Colonic mucosa (tissue), 4 donors: Measurements from ENCODE around the gene RASGEF1C. TPM values are rescaled to one million over a fixed set of nuclear protein-coding genes. Genes with fewer than 3 reads are reported as not detected.

Experiments used
- DNase-seq: peaks from one replicate; pipeline ENCODE4 v3.0.0-alpha.2; 2020
- H3K27ac ChIP-seq: fragments of 200-600 bp; one replicate; pipeline ENCODE4 v1.8.0; 2021
- H3K27me3 ChIP-seq: fragments of 200-600 bp; one replicate; pipeline ENCODE4 v1.8.0; 2021
- H3K36me3 ChIP-seq: fragments of 200-600 bp; one replicate; pipeline ENCODE4 v1.8.0; 2021
- H3K4me1 ChIP-seq: fragments of 200-600 bp; one replicate; pipeline ENCODE4 v1.8.0; 2021; ENCODE audit warnings: mild to moderate bottlenecking
- H3K4me3 ChIP-seq: fragments of 200-600 bp; one replicate; pipeline ENCODE4 v1.8.0; 2021
- H3K9ac ChIP-seq, 2 donors: one replicate each; pipeline ENCODE4 v1.7.0; 2013; ENCODE audit warnings: control low read depth in 2 of 2, low read depth in 2 of 2, low read length in 2 of 2
- H3K9me3 ChIP-seq: fragments of 200-600 bp; one replicate; pipeline ENCODE4 v1.8.0; 2021
- intact Hi-C: fragments of 100-400 bp; cut with DNase I; formaldehyde crosslinking; loops from one replicate; pipeline ENCODE4 v1.14.1; 2022
- total RNA-seq, 2 donors: library from RNA; stranded (reverse); fragmentation: NEBNext Ultra II Directional in 1 of 2; extraction: Animal tissue kit (Norgen Biotek cat#: 25700) in 1 of 2; gene quantifications; one replicate each; pipeline ENCODE4 v1.2.1, GENCODE V29; 2021
- TF ChIP-seq, protein P1 (sequence below): fragments of 200-600 bp; IDR thresholded peaks from one replicate; pipeline ENCODE4 v1.8.0; 2022; ENCODE audit warnings: antibody characterized with exemption, mild to moderate bottlenecking
- donor health status: healthy.
- donor health status: DM: no; HTN: no; CAD: no.
- donor health status: DM: no; HTN: no; CAD: no.

The RASGEF1C gene
- total RNA-seq, 2 donors from 2014 or later: 0.85 TPM; not detected in 1

DNA sequence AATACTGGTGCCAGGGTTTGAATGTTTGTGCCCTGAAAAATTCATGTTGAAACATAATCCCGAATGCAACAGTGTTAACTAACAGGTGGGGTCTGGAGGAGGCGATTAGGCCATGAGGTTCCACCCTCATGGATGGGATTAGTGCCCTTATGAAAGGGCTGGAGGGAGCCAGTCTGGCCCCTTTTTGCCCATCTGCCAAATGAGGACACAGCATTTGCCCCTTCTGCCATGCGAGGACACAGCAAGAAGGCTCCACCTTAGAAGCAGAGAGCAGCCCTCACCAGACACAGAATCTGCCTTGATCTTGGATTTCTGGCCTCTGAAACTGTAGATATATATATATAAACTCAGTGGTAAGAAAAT is 104.9 kb downstream of the RASGEF1C start:
- Histone ChIP-seq H3K27me3 (no peaks in the 10 kb centered on the region), H3K4me3 (no peak overlapping the region), H3K27ac (no peak overlapping the region), H3K4me1 (no peaks in the 10 kb centered on the region), H3K9me3 (no peaks in the 10 kb centered on the region), H3K9ac (no peak overlapping the region), H3K36me3 (no peaks in the 10 kb centered on the region)
- DNase-seq: no peak
- TF ChIP-seq, protein P1, sequence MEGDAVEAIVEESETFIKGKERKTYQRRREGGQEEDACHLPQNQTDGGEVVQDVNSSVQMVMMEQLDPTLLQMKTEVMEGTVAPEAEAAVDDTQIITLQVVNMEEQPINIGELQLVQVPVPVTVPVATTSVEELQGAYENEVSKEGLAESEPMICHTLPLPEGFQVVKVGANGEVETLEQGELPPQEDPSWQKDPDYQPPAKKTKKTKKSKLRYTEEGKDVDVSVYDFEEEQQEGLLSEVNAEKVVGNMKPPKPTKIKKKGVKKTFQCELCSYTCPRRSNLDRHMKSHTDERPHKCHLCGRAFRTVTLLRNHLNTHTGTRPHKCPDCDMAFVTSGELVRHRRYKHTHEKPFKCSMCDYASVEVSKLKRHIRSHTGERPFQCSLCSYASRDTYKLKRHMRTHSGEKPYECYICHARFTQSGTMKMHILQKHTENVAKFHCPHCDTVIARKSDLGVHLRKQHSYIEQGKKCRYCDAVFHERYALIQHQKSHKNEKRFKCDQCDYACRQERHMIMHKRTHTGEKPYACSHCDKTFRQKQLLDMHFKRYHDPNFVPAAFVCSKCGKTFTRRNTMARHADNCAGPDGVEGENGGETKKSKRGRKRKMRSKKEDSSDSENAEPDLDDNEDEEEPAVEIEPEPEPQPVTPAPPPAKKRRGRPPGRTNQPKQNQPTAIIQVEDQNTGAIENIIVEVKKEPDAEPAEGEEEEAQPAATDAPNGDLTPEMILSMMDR: no peak
- intact Hi-C loops: no loop called here

DNA sequence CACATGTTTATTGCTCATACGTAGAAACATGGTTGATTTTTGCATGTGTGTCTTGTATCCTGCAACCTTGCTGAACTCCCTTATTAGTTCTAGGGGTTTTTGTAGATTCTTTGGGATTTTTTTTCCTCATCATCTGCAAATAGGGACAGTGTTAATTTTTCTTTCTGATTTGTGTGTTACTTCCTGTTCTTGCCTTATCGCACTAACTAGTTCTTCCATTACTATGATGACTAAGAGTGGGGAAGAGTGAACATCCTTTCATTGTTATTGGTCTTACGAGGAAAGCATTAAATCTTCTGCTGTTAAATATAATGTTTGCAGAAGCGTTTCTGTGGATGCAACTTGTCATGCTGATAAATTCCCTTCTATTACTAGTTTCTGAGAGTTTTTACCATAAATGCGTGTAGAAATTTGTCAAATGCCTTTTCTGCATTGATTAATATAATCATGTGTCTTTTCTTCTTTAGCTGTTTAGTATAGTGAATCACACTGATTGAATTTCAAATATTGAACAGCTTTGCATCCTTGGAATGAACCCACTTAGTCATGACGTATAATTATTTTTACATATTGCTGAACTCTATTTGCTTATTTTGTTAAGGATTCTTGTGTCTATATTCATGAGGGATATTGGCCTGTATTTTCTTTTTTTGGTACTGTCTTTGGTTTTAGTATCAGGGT is 105.4 kb downstream of the RASGEF1C start:
- Histone ChIP-seq H3K4me1 (no peaks in the 10 kb centered on the region), H3K9me3 (no peaks in the 10 kb centered on the region), H3K36me3 (no peaks in the 10 kb centered on the region), H3K9ac (no peak overlapping the region), H3K4me3 (no peak overlapping the region), H3K27me3 (no peaks in the 10 kb centered on the region), H3K27ac (no peak overlapping the region)
- intact Hi-C loops: no loop called here
- TF ChIP-seq, protein P1: no peak
- DNase-seq: no peak

DNA sequence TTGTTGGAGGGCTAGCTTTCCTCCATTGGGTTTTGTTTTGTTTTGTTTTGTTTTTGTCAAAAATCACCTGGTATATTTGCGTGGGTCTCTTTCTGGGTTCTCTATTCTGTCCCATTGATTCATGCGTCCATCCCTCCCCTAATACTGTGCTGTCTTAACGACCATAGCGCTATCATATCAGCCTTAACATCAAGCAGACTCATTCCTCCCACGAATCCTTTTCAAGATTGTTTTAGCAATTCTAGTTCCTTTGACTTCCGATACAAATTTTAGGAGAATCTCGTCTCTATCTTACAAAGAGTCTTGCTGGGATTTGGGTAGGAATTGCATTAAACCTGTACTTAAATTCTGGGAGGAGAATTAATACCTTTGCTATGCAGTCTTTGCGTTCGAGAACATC is 106.4 kb downstream of the RASGEF1C start:
- H3K9ac ChIP-seq: no peak overlapping the region
- H3K4me3 ChIP-seq: no peak overlapping the region
- DNase-seq: no peak
- intact Hi-C loops: no loop called here
- no peaks in the 10 kb centered on the region for H3K9me3 ChIP-seq
- no peaks in the 10 kb centered on the region for H3K27me3 ChIP-seq
- no peaks in the 10 kb centered on the region for H3K36me3 ChIP-seq
- no peak overlapping the region for H3K27ac ChIP-seq
- TF ChIP-seq, protein P1: no peak
- no peaks in the 10 kb centered on the region for H3K4me1 ChIP-seq

DNA sequence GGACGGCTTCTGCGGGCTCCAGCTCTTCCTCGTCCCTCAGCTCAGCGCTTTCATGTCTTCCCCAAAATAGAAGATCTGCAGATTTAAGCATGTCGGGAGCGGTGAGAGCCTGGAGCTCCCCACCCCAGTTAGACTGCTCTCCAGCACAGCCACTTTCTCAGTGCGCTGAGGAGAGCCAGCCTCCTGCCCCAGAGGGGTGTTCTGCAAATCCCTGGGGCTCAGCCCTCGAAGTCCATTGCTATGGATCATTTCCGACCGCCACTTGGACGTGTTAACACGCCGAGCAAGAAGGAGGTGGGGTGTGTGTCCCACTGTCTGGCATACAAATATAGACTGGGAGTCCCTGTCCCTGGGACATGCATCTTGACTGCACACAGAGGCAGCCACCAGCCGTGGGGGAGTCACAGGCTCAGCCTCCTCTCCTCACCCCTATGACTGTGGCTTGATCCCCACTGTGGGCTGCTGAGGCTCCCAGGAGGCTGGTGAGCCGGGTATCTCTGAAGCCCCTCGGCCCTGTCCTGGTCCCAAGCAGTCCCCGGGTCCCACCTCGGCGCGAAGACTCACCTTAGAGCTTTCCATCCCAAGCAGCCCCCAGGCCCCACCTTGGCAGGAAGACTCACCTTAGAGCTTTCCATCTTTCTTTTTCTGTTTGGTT is 107.4 kb downstream of the RASGEF1C start:
- TF ChIP-seq, protein P1: no peak
- Histone ChIP-seq H3K36me3 (no peaks in the 10 kb centered on the region), H3K4me3 (no peak overlapping the region), H3K27ac (no peak overlapping the region), H3K27me3 (no peaks in the 10 kb centered on the region), H3K9me3 (no peaks in the 10 kb centered on the region), H3K4me1 (no peaks in the 10 kb centered on the region), H3K9ac (no peak overlapping the region)
- intact Hi-C loops: no loop called here
- DNase-seq: no peak

DNA sequence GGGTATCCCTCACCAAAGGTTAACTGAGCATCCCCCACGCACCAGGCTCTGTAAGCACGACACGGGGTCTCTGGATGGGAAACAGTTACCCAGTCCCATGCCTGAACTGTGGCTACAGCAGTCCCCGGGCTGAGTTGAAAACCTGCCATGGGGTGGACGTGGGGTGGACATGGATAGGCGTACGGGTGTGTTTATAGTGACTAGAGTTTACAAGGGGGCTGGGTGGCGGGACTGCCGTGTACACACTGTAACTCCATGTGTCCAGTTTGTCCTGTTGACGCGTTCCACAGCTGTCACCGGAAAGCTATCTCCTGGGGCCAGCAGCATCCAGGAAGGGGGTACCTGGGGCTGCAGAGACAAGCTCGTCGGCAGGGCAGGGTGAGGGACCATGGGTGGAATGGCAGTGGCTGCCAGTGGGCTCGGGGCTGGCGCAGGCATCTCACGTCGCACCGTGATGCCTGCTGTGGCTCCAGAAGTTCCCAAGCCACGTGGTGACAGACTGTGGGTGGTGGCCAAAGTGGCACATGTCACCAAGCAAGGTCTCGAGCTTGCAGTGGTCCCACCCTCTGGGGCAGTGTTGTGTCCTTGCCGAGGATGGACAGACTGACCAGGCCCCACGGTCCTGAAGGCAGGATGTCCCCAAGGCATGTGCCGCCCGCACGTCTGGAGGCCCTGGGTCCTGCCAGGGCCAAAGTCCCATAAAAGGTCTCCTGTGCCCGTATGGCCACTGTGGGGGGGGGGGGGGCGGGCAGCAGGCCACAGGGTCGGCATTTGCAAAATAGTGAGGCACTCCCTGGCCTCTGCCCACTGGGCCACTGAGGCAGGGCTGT is 108.2 kb downstream of the RASGEF1C start:
- no peaks in the 10 kb centered on the region for H3K4me1 ChIP-seq
- H3K9ac ChIP-seq: no peak overlapping the region
- no peak overlapping the region for H3K27ac ChIP-seq
- TF ChIP-seq, protein P1: no peak
- DNase-seq: no peak
- H3K27me3 ChIP-seq: no peaks in the 10 kb centered on the region
- intact Hi-C loops: no loop called here
- no peaks in the 10 kb centered on the region for H3K36me3 ChIP-seq
- no peaks in the 10 kb centered on the region for H3K9me3 ChIP-seq
- H3K4me3 ChIP-seq: no peak overlapping the region
